ENCODE results near the gene FGD6. TPM values are rescaled to one million over a fixed set of nuclear protein-coding genes. Genes with fewer than 3 reads are reported as not detected.

The FGD6 gene
- total RNA-seq, 1 experiment from 2014 or later = 14.3 TPM

DNA sequence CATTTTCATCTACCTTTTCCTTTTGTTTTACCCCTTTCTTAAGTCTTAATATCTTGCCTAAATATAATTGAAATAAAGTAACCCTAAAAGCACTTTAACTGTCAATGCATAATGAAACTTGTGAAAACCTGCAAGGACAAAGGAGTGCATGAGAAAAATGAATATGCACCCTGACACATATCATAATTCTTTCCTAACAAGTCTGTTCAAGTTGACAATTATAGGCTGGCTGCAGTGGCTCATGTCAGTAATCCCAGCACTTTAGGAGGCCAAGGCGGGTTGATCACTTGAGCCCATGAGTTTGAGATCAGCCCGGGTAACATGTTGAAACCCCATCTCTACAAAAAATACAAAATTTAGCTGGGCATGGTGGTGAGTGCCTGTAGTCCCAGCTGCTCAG lies 65.4 kb downstream of the FGD6 start:
- TF ChIP-seq EZH2 (IDR thresholded peaks at IDR 0.05; ENCODE audit: low read length, unreplicated experiment) (no peak), EZH2phosphoT487 (IDR thresholded peaks at IDR 0.05; ENCODE audit: borderline replicate concordance, low read length) (no peak)
- TF ChIP-seq, protein P1, sequence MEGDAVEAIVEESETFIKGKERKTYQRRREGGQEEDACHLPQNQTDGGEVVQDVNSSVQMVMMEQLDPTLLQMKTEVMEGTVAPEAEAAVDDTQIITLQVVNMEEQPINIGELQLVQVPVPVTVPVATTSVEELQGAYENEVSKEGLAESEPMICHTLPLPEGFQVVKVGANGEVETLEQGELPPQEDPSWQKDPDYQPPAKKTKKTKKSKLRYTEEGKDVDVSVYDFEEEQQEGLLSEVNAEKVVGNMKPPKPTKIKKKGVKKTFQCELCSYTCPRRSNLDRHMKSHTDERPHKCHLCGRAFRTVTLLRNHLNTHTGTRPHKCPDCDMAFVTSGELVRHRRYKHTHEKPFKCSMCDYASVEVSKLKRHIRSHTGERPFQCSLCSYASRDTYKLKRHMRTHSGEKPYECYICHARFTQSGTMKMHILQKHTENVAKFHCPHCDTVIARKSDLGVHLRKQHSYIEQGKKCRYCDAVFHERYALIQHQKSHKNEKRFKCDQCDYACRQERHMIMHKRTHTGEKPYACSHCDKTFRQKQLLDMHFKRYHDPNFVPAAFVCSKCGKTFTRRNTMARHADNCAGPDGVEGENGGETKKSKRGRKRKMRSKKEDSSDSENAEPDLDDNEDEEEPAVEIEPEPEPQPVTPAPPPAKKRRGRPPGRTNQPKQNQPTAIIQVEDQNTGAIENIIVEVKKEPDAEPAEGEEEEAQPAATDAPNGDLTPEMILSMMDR (conservative IDR thresholded peaks at IDR 0.05; ENCODE audit: low read depth, low read length) = no peak
- ChIA-PET CTCF (no interaction called here), POLR2A (ENCODE audit: unreplicated experiment) (no interaction called here)
- Histone ChIP-seq H3K27ac (ENCODE audit: low read length) (no peak overlapping the region), H3K4me3 (ENCODE audit: low read length) (no peak overlapping the region), H3K79me2 (ENCODE audit: low read length) (no peaks in the 10 kb centered on the region), H3K9ac (ENCODE audit: low read length) (no peak overlapping the region), H3K27me3 (ENCODE audit: low read length) (no peaks in the 10 kb centered on the region), H3K9me3 (ENCODE audit: low read length) (no peaks in the 10 kb centered on the region), H3K4me2 (ENCODE audit: low read length) (no peak overlapping the region), H4K20me1 (ENCODE audit: low read length) (no peaks in the 10 kb centered on the region), H3K4me1 (ENCODE audit: insufficient read depth, low read length) (no peaks in the 10 kb centered on the region), H2AFZ (ENCODE audit: low read length) (no peak overlapping the region), H3K36me3 (ENCODE audit: low read depth, low read length) (peaks cover 8% of the 10 kb centered on the region; the same call in 1 of the 2 replicates), H3F3A (ENCODE audit: low read length, unreplicated experiment) (no peaks in the 10 kb centered on the region), H3K9me2 (replicated peaks; ENCODE audit: low read length) (no peaks in the 10 kb centered on the region)
- intact Hi-C loops (cut with micrococcal nuclease) = no loop called here
- BruUV-seq (replicated peaks) = no TSS peak
- ATAC-seq (no peak), DNase-seq (no peak)

DNA sequence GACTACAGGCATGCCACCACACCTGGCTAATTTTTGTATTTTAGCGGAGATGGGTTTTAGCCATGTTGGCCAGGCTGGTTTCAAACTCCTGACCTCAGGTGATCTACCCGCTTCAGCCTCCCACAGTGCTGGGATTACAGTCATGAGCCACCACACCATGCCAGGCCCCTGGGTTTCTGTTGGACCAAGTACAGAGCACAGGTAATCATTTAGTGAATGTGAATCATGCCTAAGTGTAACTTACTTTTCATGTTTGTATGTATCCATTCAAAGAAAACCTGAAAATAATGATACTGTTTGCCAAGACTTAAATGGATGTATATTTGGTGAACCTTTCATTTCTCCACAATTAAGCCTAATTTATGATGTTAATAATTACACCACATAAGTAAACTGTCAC lies 65.9 kb downstream of the FGD6 start:
- Histone ChIP-seq H3K4me2 (ENCODE audit: low read length) (no peak overlapping the region), H3K9me3 (ENCODE audit: low read length) (no peaks in the 10 kb centered on the region), H3K4me1 (ENCODE audit: insufficient read depth, low read length) (no peaks in the 10 kb centered on the region), H3K4me3 (ENCODE audit: low read length) (no peak overlapping the region), H3K36me3 (ENCODE audit: low read depth, low read length) (peaks cover 8% of the 10 kb centered on the region; the same call in 1 of the 2 replicates), H3F3A (ENCODE audit: low read length, unreplicated experiment) (no peaks in the 10 kb centered on the region), H3K27ac (ENCODE audit: low read length) (no peak overlapping the region), H4K20me1 (ENCODE audit: low read length) (no peaks in the 10 kb centered on the region), H3K9ac (ENCODE audit: low read length) (no peak overlapping the region), H3K79me2 (ENCODE audit: low read length) (no peaks in the 10 kb centered on the region), H2AFZ (ENCODE audit: low read length) (no peak overlapping the region), H3K27me3 (ENCODE audit: low read length) (no peaks in the 10 kb centered on the region), H3K9me2 (replicated peaks; ENCODE audit: low read length) (no peaks in the 10 kb centered on the region)
- ATAC-seq (no peak), DNase-seq (no peak)
- TF ChIP-seq EZH2 (IDR thresholded peaks at IDR 0.05; ENCODE audit: low read length, unreplicated experiment) = no peak
- TF ChIP-seq, protein P1 (conservative IDR thresholded peaks at IDR 0.05; ENCODE audit: low read depth, low read length) = no peak
- no peak for TF ChIP-seq EZH2phosphoT487 (IDR thresholded peaks at IDR 0.05; ENCODE audit: borderline replicate concordance, low read length)
- CTCF ChIA-PET = no interaction called here
- BruUV-seq (replicated peaks) = no TSS peak
- POLR2A ChIA-PET (ENCODE audit: unreplicated experiment) = no interaction called here
- intact Hi-C loops (cut with micrococcal nuclease) = no loop called here

DNA sequence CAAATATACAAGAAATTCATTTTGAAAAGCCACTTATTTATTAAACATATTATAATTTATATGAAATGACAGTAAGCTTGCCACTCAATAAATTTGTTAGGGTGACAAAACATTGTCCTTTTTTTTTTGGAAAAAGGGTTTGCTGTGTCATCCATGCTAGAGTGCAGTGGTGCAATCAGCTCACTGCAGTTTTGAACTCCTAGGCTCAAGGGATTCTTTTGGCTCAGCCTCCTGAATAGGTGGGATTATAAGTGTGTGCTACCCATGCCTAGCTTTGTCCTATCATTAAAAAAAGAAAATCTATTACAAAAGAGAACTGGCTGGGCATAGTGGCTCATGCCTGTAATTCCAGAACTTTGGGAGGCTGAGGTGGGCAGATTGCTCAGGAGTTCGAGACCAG lies 66.8 kb downstream of the FGD6 start:
- Histone ChIP-seq H3F3A (ENCODE audit: low read length, unreplicated experiment) (no peaks in the 10 kb centered on the region), H3K27me3 (ENCODE audit: low read length) (no peaks in the 10 kb centered on the region), H3K27ac (ENCODE audit: low read length) (no peak overlapping the region), H3K36me3 (ENCODE audit: low read depth, low read length) (peaks cover 13% of the 10 kb centered on the region; the same call in 1 of the 2 replicates), H3K4me1 (ENCODE audit: insufficient read depth, low read length) (no peaks in the 10 kb centered on the region), H3K79me2 (ENCODE audit: low read length) (no peaks in the 10 kb centered on the region), H3K9me3 (ENCODE audit: low read length) (no peaks in the 10 kb centered on the region), H4K20me1 (ENCODE audit: low read length) (no peaks in the 10 kb centered on the region), H3K4me3 (ENCODE audit: low read length) (no peak overlapping the region), H2AFZ (ENCODE audit: low read length) (no peak overlapping the region), H3K4me2 (ENCODE audit: low read length) (no peak overlapping the region), H3K9me2 (replicated peaks; ENCODE audit: low read length) (no peaks in the 10 kb centered on the region), H3K9ac (ENCODE audit: low read length) (no peak overlapping the region)
- intact Hi-C loops (cut with micrococcal nuclease) = no loop called here
- DNase-seq (no peak), ATAC-seq (no peak)
- no peak for TF ChIP-seq EZH2phosphoT487 (IDR thresholded peaks at IDR 0.05; ENCODE audit: borderline replicate concordance, low read length)
- no peak for TF ChIP-seq EZH2 (IDR thresholded peaks at IDR 0.05; ENCODE audit: low read length, unreplicated experiment)
- TF ChIP-seq, protein P1 (conservative IDR thresholded peaks at IDR 0.05; ENCODE audit: low read depth, low read length) = no peak
- POLR2A ChIA-PET (ENCODE audit: unreplicated experiment) = no interaction called here
- CTCF ChIA-PET = no interaction called here
- BruUV-seq (replicated peaks) = no TSS peak
